ENCODE measurements around the gene PAK1. TPM values are rescaled to one million over a fixed set of nuclear protein-coding genes. Genes with fewer than 3 reads are reported as not detected.
A peak's percentile ranks its signal among the peaks of the same experiment; 100 is the strongest.

PAK1 gene
- total and polyA plus RNA-seq, 10 of the 15 experiments (the other 5 are each of a cell fraction or from before 2014, with no cell fraction given) = 43.8 to 321 (median 110) TPM

- TF ChIP-seq E2F8 (IDR thresholded peaks at IDR 0.05; ENCODE audit: low read depth, partially characterized antibody) (no peak), JUNB (IDR thresholded peaks at IDR 0.05) (no peak), RBBP5 (conservative IDR thresholded peaks at IDR 0.05) (no peak), ZNF274 (IDR thresholded peaks at IDR 0.05; ENCODE audit: insufficient read depth, insufficient read length) (no peak), ZSCAN29 (IDR thresholded peaks at IDR 0.05) (no peak), ZBED1 (IDR thresholded peaks at IDR 0.05; ENCODE audit: borderline replicate concordance) (no peak), NR2C2 (IDR thresholded peaks at IDR 0.05; ENCODE audit: borderline replicate concordance, control insufficient read depth, insufficient read length, low read depth) (no peak), JUND (IDR thresholded peaks at IDR 0.05; ENCODE audit: low read depth, low read length) (no peak), RCOR1 (conservative IDR thresholded peaks at IDR 0.05; ENCODE audit: low read depth, low read length) (no peak), YY1 (IDR thresholded peaks at IDR 0.05; ENCODE audit: low read depth, low read length) (no peak), SP1 (IDR thresholded peaks at IDR 0.05; ENCODE audit: low read depth, low read length) (no peak), NFYB (IDR thresholded peaks at IDR 0.05; ENCODE audit: insufficient read depth, low read depth, low read length) (no peak), BMI1 (IDR thresholded peaks at IDR 0.05; ENCODE audit: borderline replicate concordance) (no peak), CTCF (IDR thresholded peaks at IDR 0.05 in 2 of 3, conservative IDR thresholded peaks at IDR 0.05 in 1 of 3; ENCODE audit: control insufficient read depth in 2 of 3, extremely low read depth in 1 of 3, insufficient read depth in 1 of 3, low read depth in 3 of 3, low read length in 3 of 3) (no peak), SREBF2 (IDR thresholded peaks at IDR 0.05; ENCODE audit: low read length) (no peak), YBX1 (IDR thresholded peaks at IDR 0.05) (no peak), ETV6 (conservative IDR thresholded peaks at IDR 0.05 in 1 of 2, IDR thresholded peaks at IDR 0.05 in 1 of 2; ENCODE audit: borderline replicate concordance in 1 of 2, low read depth in 1 of 2) (no peak), RUNX3 (IDR thresholded peaks at IDR 0.05; ENCODE audit: low read length) (peak; percentile 78), RAD51 (IDR thresholded peaks at IDR 0.05) (peak; percentile 66), TAF1 (IDR thresholded peaks at IDR 0.05; ENCODE audit: borderline replicate concordance, low read depth, low read length) (no peak), ZNF207 (IDR thresholded peaks at IDR 0.05; ENCODE audit: borderline replicate concordance) (no peak), ASH2L (IDR thresholded peaks at IDR 0.05; ENCODE audit: borderline replicate concordance, low read depth) (no peak), MEF2A (IDR thresholded peaks at IDR 0.05; ENCODE audit: insufficient read depth, low read depth, low read length) (0 out of 2 replicates have a peak, but pooled peaks have one; percentile 22), STAT3 (IDR thresholded peaks at IDR 0.05; ENCODE audit: low read depth, low read length) (no peak), SMAD5 (IDR thresholded peaks at IDR 0.05; ENCODE audit: low read depth) (no peak), ZNF384 (IDR thresholded peaks at IDR 0.05; ENCODE audit: borderline replicate concordance, low read depth, low read length) (no peak), GATAD2B (conservative IDR thresholded peaks at IDR 0.05; ENCODE audit: low read depth) (no peak), CHD4 (IDR thresholded peaks at IDR 0.05) (no peak), FOS (IDR thresholded peaks at IDR 0.05; ENCODE audit: borderline replicate concordance, extremely low read depth, insufficient read length) (no peak), WRNIP1 (IDR thresholded peaks at IDR 0.05; ENCODE audit: borderline replicate concordance, low read depth, low read length) (no peak)
Measured at GRCh38 chr11:77438487-77438886, 35.4 kb downstream of the PAK1 start (continued).

Data from GM12878 (cell line).